OCI-LY7 (cell line): ENCODE results near the gene FAM240A. TPM values are rescaled to one million over a fixed set of nuclear protein-coding genes. Genes with fewer than 3 reads are reported as not detected.
A peak's percentile ranks its signal among the peaks of the same experiment; 100 is the strongest.

Source experiments
- BruUV-seq: library from RNA; stranded (reverse); fragments of 400-500 nt; replicated peaks from 2 replicates; lab custom pipeline; 2021; lab: Mats Ljungman, UMichigan
- CTCF ChIA-PET: fragments of 300-600 bp; sonication (Branson Sonifier 250); formaldehyde crosslinking; loops from one replicate; lab custom pipeline; 2022; ENCODE audit warnings: antibody characterized with exemption; ENCODE audit not compliant: unreplicated experiment; lab: Charles Lee
- POLR2A ChIA-PET: fragments of 300-600 bp; sonication (Branson Sonifier 250); formaldehyde crosslinking; loops from one replicate; lab custom pipeline; 2022; ENCODE audit warnings: antibody characterized with exemption; lab: Charles Lee
- DNase-seq: peaks from one replicate; pipeline ENCODE4 v3.0.0-alpha.2; 2015; ENCODE audit warnings: low spot score
- H2AFZ ChIP-seq: fragments of 200-600 bp; sonication (generic), shearing (Covaris generic); 2 replicates; pipeline ENCODE4 v1.6.1; 2014; ENCODE audit warnings: mild to moderate bottlenecking, antibody characterized with exemption, low read length, moderate library complexity
- H3K27ac ChIP-seq: fragments of 200-600 bp; sonication (generic); 2 replicates; pipeline ENCODE4 v1.5.1; 2014; ENCODE audit warnings: mixed run types, low read depth, mild to moderate bottlenecking, moderate library complexity, low read length, inconsistent platforms; ENCODE audit not compliant: poor library complexity, severe bottlenecking
- H3K36me3 ChIP-seq: fragments of 200-600 bp; sonication (generic); 2 replicates; pipeline ENCODE4 v1.6.1; 2014; ENCODE audit warnings: mild to moderate bottlenecking, antibody characterized with exemption, low read length, moderate library complexity, mixed read lengths; ENCODE audit not compliant: insufficient read depth
- H3K4me1 ChIP-seq: fragments of 200-600 bp; sonication (generic); 2 replicates; pipeline ENCODE4 v1.5.1; 2014; ENCODE audit warnings: mild to moderate bottlenecking, low read length; ENCODE audit not compliant: insufficient read depth, poor library complexity, severe bottlenecking
- H3K4me2 ChIP-seq: fragments of 200-600 bp; sonication (generic); 2 replicates; pipeline ENCODE4 v1.6.1; 2014; ENCODE audit warnings: mild to moderate bottlenecking, low read length
- H3K4me3 ChIP-seq: fragments of 200-600 bp; sonication (generic); 2 replicates; pipeline ENCODE4 v1.5.1; 2014; ENCODE audit warnings: mild to moderate bottlenecking, low read depth, low read length; ENCODE audit not compliant: poor library complexity, severe bottlenecking
- H3K79me2 ChIP-seq: fragments of 200-600 bp; sonication (generic); 2 replicates; pipeline ENCODE4 v1.6.1; 2016; ENCODE audit warnings: low read depth, mild to moderate bottlenecking, low read length, moderate library complexity, mixed read lengths; ENCODE audit not compliant: insufficient read depth
- H3K9me2 ChIP-seq: fragments of 200-600 bp; sonication (generic); 2 replicates; pipeline ENCODE4 v1.6.1; 2016; ENCODE audit warnings: mild to moderate bottlenecking, low read length, mixed read lengths; ENCODE audit not compliant: insufficient read depth
- H3K9me3 ChIP-seq: fragments of 200-600 bp; sonication (generic); 2 replicates; pipeline ENCODE4 v1.6.1; 2014; ENCODE audit warnings: mild to moderate bottlenecking, mixed run types, low read length, mixed read lengths
- H4K20me1 ChIP-seq: fragments of 200-600 bp; sonication (generic); 2 replicates; pipeline ENCODE4 v1.6.1; 2014; ENCODE audit warnings: mild to moderate bottlenecking, antibody characterized with exemption, low read length, moderate library complexity, mixed read lengths; ENCODE audit not compliant: insufficient read depth
- EZH2phosphoT487 ChIP-seq: fragments of 200-600 bp; sonication (generic); IDR thresholded peaks from 2 replicates; pipeline ENCODE4 v1.6.1; 2018; ENCODE audit warnings: low read depth, borderline replicate concordance, mild to moderate bottlenecking, mixed run types, antibody characterized with exemption, low read length, moderate library complexity, mixed read lengths
- intact Hi-C: fragments of 100-400 bp; cut with micrococcal nuclease; formaldehyde crosslinking; loops from one replicate; pipeline ENCODE4 v1.10.0; 2022; ENCODE audit not compliant: unreplicated experiment
- total RNA-seq, 2 experiments: library from RNA; depleted of rRNA in 1 of 2; stranded (reverse); fragments of >200 nt in 1 of 2; shearing (Covaris generic) in 1 of 2; gene quantifications; 2 replicates each; pipeline ENCODE4 v1.2.3, GENCODE V29; 2014 to 2022
- TF ChIP-seq, protein P1 (sequence below): fragments of 200-600 bp; sonication (generic); conservative IDR thresholded peaks from 2 replicates; pipeline ENCODE4 v1.5.1; 2014; ENCODE audit warnings: mild to moderate bottlenecking, antibody characterized with exemption, low read length, moderate library complexity, mixed read lengths

FAM240A gene
- total RNA-seq, 2 experiments from 2014 or later: not detected

DNA sequence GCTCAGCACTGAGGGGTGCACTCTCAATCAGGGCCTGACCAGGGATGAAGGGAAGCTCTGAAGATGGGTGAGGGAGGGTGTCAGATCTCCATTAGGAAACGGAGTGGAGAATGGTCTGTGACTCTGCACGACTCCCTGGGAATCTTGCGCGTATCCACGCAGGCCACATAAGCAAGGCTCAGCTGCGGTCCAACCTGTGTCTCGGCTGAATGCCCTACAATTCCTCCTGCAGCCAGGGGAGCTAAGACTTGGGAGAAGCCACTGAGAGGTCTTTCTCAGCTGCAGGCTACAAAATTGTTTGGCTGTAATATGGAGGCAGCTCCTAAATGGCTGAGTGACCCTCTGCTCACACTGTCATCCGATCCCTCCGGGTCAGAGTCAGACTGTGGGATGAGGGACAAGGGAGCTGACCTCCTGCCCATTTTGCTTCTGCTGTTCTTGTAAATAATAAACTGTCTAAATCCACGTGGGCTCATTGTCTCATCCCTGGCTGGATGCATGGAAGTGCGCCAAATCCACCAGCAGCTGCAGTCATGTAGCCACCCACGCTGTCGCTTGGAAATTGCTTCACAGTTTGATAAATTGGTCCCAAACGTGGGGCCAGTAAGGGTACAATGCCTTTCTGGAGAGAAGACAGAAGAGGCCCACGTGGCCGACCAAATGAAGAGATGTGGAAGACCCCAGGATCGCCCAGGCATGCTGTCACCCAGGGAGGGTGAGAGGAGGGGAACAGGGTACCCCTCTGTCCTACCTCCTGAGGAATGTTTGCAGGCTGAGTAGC is 50.6 kb downstream of the FAM240A start:
- Histone ChIP-seq H3K9me3 (no peaks in the 10 kb centered on the region), H3K36me3 (no peaks in the 10 kb centered on the region), H3K27ac (no peak overlapping the region), H3K79me2 (no peaks in the 10 kb centered on the region), H3K9me2 (no peaks in the 10 kb centered on the region), H3K4me3 (no peak overlapping the region), H2AFZ (no peak overlapping the region), H4K20me1 (no peaks in the 10 kb centered on the region), H3K4me2 (no peak overlapping the region), H3K4me1 (peaks cover 5% of the 10 kb centered on the region)
- POLR2A ChIA-PET: no interaction called here
- TF ChIP-seq, protein P1, sequence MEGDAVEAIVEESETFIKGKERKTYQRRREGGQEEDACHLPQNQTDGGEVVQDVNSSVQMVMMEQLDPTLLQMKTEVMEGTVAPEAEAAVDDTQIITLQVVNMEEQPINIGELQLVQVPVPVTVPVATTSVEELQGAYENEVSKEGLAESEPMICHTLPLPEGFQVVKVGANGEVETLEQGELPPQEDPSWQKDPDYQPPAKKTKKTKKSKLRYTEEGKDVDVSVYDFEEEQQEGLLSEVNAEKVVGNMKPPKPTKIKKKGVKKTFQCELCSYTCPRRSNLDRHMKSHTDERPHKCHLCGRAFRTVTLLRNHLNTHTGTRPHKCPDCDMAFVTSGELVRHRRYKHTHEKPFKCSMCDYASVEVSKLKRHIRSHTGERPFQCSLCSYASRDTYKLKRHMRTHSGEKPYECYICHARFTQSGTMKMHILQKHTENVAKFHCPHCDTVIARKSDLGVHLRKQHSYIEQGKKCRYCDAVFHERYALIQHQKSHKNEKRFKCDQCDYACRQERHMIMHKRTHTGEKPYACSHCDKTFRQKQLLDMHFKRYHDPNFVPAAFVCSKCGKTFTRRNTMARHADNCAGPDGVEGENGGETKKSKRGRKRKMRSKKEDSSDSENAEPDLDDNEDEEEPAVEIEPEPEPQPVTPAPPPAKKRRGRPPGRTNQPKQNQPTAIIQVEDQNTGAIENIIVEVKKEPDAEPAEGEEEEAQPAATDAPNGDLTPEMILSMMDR: no peak
- no peak for TF ChIP-seq EZH2phosphoT487
- no TSS peak for BruUV-seq
- intact Hi-C loops: no loop called here
- no peak for DNase-seq
- CTCF ChIA-PET: interaction anchor here (0.6 kb wide), 1 partner anchor 29 kb away, joined by 3 read pairs; no protein-coding TSS in a partner anchor

DNA sequence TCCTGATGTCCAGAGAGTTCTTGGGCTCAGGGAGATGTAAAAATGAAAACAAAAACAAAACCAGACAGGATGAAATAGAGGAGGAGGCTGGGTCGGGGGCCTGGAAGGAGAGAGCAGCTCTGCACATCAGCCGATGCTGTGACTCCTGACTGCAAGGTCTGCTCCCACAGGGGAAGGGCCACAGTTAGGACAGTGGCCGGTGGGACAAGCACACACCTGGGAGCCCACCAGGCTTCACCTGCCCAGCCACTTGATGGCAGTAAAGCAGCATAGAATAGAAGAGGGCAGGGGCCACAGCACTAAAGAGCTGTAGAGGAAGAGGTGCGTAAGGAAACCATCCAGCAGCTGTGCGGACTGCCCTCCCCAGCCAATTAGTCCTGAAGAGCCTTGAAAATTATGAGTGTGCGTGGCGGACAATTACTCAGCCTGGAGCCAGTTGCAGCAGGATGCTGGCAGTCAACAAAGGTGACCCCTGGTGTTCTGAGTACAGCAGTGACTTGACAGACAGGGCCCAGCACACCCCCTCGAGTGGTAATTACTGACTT is 51.3 kb downstream of the FAM240A start:
- intact Hi-C loops: no loop called here
- Histone ChIP-seq H3K27ac (no peak overlapping the region), H3K9me2 (no peaks in the 10 kb centered on the region), H3K79me2 (no peaks in the 10 kb centered on the region), H3K36me3 (no peaks in the 10 kb centered on the region), H3K9me3 (no peaks in the 10 kb centered on the region), H3K4me3 (no peak overlapping the region), H2AFZ (no peak overlapping the region), H3K4me2 (no peak overlapping the region), H4K20me1 (no peaks in the 10 kb centered on the region), H3K4me1 (peaks cover 5% of the 10 kb centered on the region)
- BruUV-seq: no TSS peak
- POLR2A ChIA-PET: no interaction called here
- CTCF ChIA-PET: interaction anchor here (0.6 to 0.7 kb wide), 2 partner anchors 28 to 175 kb away, joined by 3 read pairs; no protein-coding TSS in a partner anchor
- TF ChIP-seq, protein P1: peak; percentile 57
- TF ChIP-seq EZH2phosphoT487: no peak
- peak; percentile 18 for DNase-seq
